Activated T-cell treated with anti-CD3 and anti-CD28 coated beads, Interleukin-2, amount 50 U/mL, for 48 hours (primary cell): Measurements from ENCODE around the gene RANBP9.

Experiments used
- DNase-seq, 2 experiments: peaks; one replicate each; pipeline ENCODE4 v3.0.0-alpha.2; 2020

Gene RANBP9

DNA sequence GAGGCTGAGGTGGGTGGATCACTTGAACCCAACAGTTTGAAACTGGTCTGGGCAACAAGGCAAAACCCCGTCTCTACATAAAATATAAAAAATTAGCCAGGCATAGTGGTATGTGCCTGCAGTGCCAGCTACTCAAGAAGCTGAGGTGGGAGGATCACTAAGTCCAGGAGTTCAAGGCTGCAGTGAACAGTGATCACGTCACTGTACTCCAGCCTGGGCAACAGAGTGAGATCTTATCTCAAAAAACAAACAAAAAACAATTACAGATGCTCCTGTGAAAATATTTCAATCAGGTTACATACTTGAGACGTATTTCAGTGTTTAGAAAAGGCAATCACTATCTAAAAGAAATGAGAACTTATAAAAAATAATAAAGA lies 33.8 kb downstream of the RANBP9 start:
- no peak for DNase-seq

DNA sequence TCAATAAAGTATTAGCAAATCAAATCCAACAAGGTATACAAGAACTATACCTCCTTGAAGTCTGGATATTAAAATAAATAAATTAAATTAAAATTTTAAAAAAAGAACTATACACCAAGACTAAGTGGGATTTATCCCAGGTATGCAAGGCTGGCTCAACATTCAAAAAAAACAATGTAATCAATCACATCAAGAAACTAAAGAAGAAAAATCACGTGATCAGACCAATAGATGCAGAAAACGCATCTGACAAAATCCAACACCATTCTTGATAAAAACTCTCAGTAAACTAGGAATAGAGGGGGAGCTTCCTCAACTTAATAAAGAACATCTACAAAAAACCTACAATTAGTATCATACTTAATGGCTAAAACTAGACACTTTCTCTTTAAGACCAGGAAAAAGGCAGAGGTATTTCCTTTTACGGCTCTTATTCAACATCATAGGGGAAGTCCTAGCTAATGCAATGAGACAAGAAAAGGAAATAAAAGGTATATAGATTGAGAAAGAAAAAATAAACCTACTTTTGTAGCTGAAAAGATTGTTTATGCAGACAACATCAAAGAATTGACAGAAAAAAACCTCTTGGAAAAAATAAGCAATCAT lies 35.0 kb downstream of the RANBP9 start:
- no peak for DNase-seq

DNA sequence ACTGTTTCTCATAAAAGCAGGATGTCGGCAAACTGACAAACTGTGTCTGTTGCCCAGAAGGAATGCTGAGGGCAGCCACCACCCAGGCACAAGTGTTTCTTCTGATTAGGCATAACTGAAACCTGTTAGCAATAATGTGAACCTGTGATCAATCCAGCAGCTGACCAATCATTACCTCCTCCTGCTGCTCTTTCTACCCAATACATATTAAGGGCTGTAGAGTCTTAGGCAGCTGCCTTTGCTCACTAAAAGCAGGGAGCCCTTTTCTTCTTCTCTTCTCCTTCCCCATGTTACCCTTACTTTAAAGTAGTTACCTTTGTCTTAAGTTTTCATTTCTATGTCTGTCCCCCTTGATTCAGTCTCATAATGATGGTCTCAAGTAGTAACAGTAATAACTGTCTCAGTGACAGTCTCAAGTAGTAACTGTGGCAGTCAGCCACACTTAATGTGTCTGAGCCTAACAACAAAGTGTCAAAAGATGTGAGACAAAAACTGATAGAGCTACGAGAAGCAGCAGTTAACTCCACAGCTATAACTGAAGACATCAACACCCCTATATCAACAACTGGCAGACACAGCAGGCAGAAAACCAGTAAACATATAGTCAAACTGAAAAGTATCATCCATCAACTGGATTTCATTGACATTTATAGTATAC lies 37.0 kb downstream of the RANBP9 start:
- no peak for DNase-seq

DNA sequence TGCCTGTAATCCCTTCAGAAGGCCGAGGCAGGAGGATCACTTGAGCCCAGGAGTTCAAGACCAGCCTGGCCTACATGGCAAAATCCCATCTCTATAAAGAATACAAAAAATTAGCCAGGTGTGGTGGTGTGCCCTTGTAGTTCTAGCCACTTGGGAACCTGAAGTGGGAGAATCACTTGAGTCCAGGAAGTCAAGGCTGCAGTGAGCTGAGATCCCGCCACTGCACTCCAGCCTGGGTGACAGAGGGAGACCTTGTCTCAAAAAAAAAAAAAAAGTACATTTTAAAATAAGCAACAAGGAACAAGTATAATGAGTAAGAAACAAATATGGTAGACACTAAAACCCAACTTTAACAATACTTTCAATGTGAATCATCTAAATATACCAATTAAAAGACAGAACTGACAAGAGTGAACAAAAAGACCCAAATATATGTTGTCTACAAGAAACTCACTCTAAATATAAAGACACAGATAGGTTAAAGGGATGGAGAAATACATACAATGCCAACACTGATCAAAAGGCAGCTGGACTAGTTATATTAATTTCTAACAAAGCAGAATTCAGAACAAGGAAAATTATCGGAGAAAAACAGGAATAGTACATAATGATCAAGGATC lies 37.7 kb downstream of the RANBP9 start:
- DNase-seq, result no peak

DNA sequence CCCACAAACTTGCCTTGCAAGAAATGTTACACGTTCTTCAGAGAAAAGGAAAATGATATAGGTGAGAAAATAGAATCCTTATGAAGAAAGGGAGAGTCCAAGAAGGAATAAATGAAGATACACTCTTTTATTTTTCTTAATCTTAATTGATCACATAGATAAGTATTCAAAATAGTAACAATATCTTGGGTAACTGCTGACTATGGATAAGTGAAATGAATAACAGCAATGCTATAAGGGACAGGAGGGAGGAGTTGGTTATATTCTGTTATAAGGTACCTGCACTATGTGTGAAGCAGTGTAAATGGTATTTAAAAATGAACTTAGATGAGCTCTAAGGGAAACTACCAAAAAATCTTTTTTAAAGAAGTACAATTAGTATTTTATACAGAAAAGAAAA lies 38.3 kb downstream of the RANBP9 start:
- no peak for DNase-seq

DNA sequence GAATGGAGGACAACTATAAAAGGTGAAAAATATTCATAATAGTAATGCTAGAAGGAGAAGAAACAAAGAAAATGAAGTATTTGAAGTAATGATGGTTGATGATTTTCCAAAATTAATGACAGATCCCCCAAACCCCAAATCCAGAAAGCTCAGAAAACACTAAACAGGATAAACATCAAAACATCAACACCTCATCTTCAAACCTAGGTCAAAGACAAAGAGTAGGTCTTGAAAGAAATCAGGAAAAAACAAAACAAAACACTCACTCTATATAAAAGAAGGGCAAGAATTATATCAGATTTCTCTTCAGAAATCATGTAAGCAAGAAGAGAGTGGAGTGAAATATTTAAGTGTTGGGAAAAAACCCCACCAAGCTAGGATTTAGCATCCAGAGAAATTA lies 38.7 kb downstream of the RANBP9 start:
- no peak for DNase-seq

DNA sequence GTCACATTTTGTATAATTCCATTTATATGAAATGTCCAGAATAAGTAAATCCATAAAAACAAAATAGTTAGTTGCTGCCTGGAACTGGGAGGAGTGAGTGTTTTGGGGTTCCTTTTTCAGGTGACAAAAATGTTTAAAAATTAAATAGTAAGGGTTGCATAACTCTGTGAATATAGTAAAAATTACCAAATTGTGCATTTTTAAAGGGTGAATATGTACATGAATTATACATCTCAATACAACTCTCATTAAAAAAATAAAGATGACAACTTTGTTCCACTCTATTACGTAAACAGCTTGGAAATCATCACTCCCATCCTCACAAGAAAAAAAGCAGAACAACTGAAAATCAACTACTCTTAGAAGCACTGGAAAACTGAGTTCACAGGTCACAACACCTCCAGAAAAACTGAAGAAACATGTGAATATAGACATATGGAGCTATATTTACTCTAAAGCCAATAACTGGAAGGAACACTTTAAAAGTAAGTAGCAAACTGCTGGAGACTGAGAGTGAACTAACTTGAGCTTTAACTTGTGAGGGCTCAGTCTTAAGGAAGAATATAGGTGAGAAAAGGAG lies 40.0 kb downstream of the RANBP9 start:
- DNase-seq, result no peak

DNA sequence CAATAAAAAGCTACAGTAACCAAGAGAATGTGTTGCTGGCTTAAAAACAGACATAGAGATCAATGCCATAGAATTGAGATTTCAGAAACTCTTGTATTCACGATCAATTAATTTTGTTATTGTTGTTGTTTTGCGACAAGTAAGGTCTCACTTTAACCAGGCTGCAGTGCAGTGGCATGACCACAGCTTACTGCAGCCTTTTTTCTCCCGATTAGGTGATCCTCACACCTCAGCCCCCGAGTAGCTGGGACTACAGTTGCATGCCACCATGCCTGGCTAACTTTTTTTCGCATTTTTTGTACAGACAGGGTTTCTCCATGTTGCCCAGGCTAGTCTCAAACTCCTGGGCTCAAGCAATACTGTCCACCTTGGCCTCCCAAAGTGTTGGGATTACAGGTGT lies 42.2 kb downstream of the RANBP9 start:
- DNase-seq, result no peak

DNA sequence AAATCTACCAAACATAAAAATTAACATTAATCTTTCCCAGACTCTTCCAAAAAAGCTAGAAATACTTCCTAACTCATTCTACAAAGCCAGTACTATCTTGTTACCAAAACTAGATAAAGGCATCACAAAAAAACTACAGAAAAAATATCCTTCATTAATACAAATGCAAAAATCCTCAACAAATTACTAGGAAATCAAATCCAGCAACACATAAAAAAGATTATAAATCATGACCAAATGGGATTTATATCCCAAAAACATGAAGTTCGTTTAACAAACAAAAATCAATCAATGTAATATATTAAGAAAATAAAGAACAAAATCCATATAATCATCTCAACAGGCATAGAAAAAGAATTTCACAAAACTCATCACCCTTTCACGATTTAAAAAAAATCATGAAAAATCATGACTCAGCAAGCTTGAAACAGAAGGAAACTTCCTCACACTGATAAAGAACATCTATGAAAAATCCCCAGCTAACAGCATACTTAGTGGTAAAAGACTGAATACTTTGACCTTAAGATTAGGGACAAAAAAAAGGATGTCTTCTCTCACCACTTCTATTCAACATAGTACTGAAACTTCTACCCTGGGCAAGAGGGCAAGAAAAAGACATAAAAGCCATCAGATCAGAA lies 43.2 kb downstream of the RANBP9 start:
- no peak for DNase-seq

DNA sequence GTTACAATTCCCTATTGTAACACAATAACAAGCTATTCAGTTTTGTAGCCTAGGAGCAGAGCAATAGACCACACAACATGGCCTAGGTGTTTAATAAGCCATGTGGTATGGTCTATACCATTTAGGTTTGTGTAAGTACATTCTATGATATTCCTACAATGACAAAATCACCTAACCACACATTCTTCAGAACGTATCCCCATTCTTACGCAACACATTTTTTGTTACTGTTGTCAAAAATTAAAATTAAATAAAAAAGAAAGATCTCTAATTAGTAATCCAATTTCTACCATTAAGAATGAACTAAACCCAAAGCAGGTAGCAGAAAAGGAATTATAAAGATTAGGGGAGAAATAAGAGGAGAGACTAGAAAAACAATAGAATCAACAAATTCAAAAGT lies 44.0 kb downstream of the RANBP9 start:
- DNase-seq, result no peak

DNA sequence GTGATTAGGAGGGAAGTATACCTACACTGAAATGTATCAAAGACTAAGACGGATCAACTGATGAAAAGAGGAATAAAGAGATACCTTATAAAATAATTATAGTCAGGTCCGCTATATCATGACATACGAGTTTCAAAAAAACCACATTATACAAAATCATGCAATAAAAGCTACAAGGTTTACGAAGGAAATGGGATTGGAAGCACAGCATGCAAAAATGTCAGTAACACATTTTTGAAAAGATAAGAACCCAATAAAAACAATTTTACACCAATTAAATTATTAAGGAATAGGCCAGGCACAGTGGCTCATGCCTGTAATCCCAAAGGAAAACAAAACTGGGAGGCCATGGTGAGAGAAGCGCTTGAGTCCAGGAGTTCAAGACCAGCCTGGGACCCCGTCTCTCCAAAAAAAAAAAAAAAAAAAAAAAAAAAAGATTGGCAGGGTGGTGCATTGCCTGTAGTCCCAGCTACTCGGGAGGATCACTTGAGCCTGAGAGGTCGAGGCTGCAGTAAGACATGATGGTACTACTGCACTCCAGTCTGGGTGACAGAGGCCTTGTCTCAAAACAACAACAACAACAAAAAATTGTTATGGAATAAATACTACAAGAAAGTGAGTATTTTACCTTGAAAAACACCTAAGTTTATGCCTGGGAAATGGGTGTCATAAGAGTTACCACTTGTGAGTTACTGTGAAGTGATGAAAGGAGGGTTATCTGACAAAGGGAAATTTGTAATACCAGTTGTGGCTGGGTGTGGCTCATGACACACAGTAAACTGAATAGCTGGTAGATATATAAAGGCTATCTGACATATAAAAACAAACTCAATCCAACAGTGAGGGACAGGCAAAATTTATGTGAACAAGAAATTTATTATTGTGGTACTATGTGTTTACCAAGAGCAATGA lies 45.2 kb downstream of the RANBP9 start:
- DNase-seq, result no peak

DNA sequence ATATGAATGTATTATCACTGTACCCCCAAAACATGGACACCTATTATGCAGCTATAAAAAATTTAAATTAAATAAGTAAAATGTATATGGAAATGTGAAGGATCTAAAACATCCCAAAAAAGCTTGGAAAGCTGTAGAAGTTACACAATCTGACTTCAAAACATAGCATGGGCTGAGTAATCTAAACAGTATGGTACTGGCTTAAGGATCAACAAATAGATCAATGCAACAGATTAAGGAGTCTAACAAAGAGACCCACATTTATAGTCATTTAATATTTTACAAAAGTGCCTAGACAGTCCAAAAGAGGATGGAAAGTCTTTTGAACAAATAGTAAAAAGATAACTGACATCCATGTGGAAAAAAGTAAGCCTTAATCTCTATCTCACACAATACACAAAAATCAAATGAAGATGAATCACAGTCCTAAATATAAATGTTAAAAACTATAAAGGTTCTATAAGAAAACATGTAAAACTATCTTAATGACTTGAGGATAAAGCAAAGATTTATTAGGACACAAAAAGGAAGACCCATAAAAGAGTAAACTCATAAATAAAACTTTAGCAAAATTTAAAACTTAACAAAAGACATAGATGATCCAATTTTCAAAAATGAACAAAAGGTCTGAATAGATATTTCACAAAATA lies 46.8 kb downstream of the RANBP9 start:
- no peak for DNase-seq

DNA sequence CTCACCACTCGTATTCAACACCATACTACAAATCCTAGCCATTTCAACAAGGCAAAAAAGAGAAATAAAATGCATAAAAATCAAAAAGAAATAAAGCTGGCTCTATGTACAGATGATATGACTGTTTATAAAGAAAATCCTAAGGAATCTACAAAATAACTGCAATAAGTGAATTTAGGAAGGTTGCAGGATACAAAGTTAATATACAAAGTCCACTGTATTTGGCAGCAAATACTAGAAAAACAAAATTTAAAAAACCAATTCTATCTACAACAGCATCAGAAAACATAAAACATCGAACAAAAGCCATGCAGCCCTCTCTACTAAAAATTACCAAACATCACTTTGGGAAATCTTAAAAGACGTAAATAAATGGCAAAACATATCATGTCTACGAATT lies 47.6 kb downstream of the RANBP9 start:
- DNase-seq, result no peak

DNA sequence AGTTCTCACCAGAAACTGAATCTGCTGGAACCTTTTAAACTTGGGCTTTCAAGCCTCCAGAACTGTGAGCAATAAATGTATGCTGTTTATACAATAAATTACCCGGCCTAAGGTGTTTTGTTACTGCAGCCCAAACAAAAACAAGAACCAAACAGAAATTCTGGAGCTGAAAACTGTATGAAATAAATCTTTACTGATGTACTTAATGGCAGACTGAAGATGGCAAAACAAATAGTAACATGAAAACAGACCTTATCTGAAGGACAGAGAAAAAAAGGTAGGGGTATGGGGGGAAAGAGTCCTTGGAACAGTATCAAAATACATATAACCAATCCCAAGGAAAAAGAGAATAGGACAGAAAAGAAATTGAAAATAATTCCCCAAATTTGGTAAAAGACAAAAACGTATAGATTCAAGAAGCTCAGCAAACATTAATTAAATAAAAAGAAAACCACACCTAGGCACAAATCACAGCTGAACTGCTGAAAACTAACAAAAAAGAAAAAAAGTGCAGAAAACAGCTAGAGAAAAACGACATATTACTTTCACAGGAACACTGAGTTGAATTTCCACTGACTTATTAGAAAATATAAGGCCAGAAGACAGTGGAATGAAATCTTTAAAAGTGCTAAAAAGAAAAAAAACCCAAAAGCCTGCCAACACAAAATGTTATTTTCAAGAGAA lies 48.8 kb downstream of the RANBP9 start:
- no peak for DNase-seq

DNA sequence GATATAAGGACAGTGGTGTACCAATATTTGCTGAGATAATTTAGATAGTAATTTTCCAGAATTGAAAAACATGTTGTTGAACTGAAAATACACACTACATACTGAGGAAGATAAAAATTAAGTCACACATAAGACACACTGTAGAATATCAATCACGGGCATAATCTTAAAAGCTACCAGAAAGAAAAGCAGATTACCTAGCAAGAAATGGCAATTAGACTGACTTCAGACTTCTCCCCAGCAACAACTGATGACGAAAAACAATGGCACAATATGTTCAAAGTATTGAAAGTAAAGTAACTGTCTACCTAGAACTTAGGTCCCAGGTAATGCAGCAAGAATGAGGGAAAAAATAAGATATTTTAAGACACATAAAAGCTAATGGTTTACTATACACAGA lies 50.0 kb downstream of the RANBP9 start:
- DNase-seq, result no peak

DNA sequence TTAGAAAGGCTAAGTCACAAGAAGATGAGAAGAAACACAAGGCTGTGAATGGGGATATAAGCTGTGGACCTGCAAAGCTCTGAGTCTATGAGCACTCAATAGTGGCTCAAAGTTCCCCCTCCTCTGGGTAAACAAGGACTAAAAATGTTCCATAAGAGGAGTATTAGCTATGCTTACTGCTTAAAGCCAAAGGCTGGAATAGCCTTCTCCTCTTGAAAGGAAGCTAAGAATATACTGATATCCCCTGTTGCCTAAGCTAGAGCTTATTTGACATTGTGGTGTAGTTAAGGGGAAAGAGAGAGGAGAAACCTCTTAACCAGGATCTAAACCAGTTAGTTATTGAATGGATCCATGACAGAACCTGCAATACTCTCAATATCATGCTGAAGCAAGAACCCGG lies 50.7 kb downstream of the RANBP9 start:
- DNase-seq, result no peak

DNA sequence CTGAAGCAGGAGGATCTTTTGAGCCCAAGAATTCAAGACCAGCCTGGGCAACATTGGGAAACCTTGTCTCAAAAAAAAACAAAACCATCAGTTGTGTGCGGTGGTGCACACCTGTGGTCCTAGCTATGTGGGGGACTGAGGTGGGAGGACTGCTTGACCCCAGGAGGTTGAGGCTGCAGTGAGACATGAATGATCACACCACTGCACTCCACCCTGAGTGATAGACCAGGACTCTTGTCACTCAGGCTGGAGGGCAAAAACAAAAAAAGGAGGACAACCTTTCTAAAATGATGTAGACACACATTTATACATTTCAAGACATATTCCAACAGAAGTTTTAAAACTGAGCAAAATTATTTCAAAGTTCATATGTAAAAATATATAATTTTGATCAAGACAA lies 51.4 kb downstream of the RANBP9 start:
- no peak for DNase-seq

DNA sequence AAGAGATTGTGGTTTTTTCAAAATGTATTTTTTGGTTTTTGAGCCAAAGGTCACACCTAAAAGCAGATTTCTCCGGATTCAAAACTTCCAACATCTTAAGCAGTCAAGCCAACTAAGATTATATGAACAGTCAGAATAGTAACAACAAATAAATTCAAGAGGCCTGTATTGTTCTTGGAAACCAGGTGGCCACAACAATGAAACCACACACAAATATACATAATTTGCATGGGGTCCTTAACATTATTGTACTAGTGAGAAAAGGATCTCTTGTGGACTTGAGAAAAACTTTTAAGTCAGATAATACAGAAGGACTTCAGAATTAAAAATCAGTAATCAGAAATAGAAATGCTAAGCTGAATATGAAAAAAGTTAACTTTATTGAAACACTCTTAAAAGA lies 55.9 kb downstream of the RANBP9 start:
- DNase-seq, result no peak

DNA sequence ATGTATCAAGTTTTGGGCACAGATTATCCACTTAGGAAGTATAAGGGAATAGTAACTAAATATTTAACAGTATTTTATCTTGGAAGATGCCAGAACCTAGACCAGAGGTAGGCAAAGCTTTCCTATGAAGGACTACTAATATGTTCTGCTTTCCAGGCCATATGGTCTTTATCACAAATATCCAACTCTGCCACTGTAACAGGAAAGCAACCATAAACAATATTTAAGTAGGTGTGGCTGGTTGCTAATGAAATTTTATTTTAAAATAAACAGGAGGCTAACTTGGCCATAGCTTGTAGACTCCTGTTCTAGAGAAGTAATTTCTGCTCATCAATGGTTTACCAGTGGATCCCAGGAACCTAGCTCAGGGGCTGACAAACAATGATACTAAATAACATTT lies 57.1 kb downstream of the RANBP9 start:
- no peak for DNase-seq

DNA sequence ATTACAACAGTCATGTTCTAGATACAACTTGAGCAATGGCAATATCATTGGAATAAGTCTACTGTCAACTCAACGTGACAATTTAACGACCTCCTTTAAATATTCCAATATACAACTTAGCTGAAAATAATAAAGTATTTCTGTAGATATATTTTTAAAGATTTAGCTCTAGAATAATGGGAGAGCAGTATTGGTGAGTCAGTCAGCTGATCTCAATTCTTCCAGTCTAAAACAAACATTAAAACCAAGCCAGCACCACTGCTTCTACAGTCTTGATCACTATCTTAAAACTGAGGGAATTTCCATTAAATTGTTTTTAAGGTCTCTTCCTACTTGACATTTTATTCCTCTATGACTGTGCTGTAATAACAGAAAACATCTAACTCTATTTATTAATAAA lies 58.3 kb downstream of the RANBP9 start:
- no peak for DNase-seq

DNA sequence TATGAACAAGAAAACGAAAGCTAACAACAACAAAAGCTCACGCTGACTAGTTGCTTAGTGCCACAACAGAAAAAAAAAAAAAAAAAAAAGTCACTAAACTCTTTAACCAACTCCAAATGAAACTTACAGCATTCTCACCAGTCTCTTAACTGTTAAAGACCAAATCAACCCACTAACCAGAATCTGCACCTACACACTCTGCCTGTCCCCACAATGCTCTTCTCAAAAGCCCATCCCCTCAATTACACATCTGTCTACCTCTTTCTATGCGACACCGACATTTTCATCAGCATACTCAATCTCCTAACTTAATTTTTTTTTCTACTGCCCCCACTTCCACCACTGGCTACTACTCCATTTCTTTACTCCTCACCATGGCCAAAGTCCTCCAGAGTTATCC lies 62.2 kb downstream of the RANBP9 start:
- DNase-seq, result no peak

DNA sequence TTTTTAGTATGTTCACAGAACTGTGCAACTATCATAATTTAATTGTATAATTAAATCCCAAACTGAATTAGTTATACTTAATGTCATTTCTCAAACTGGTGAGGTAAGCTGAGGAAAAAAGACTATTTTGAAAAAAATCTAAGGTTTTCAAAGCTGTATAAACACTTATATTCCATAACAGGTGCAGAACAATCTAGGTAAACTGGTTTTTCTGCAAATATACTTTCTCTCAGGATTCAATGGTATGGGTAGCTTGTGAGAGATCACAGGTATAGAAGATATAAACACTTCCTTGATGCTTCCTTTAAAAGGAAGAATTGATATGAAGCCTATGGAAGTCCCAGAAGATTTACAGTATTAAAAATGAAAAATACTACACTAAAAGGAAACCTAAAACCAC lies 62.8 kb downstream of the RANBP9 start:
- DNase-seq, result no peak
